Spleen (tissue), 7 donors: ENCODE measurements around the gene PCCA.

Experiments used
- POLR2A ChIP-seq, 3 donors: fragments of 450-650 bp; IDR thresholded peaks; one replicate each; pipeline ENCODE4 v1.5.1; 2017; ENCODE audit warnings: antibody characterized with exemption in 3 of 3, mild to moderate bottlenecking in 1 of 3
- TF ChIP-seq, protein P1 (sequence below), 11 experiments: fragments of 200-600 bp in 7 of 11; fragments of 450-650 bp in 4 of 11; sonication (generic) in 4 of 11; IDR thresholded peaks in 8 of 11; conservative IDR thresholded peaks in 3 of 11; 1 replicate in 7 of 11; 2 replicates in 4 of 11; pipeline versions ENCODE4 v1.4.0 to v1.8.0; 2016 to 2021; ENCODE audit warnings: antibody characterized with exemption in 11 of 11, inconsistent platforms in 4 of 11, mild to moderate bottlenecking in 1 of 11
- donor health status: DM: no; HTN: no; CAD: no; lungs with moderate emphysema.
- donor health status: DM: no; HTN: no; CAD: no.
- donor health status: DM: no; HTN: no; CAD: no.

DNA sequence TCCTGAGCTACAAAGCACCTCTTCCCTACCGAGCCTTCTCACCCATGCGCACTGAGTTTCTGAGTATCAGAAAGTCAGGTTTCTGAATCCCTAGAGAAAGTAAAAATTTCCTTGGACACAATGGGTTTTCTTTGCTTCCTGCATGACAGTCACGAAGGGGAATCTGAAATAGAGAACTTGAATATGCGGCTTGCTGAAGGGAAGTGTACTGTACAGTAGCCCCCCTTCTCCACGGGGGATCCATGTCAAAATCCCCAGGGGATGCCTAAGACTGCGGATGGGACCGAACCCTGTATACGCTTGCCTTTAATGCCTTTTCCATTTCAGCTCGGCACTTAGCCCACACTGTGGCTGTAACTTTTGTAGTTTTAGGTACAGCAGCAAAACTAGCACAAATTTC, 391.8 kb downstream of the PCCA start:
- TF ChIP-seq POLR2A (IDR thresholded peaks at IDR 0.05) = no peak
- TF ChIP-seq, protein P1, sequence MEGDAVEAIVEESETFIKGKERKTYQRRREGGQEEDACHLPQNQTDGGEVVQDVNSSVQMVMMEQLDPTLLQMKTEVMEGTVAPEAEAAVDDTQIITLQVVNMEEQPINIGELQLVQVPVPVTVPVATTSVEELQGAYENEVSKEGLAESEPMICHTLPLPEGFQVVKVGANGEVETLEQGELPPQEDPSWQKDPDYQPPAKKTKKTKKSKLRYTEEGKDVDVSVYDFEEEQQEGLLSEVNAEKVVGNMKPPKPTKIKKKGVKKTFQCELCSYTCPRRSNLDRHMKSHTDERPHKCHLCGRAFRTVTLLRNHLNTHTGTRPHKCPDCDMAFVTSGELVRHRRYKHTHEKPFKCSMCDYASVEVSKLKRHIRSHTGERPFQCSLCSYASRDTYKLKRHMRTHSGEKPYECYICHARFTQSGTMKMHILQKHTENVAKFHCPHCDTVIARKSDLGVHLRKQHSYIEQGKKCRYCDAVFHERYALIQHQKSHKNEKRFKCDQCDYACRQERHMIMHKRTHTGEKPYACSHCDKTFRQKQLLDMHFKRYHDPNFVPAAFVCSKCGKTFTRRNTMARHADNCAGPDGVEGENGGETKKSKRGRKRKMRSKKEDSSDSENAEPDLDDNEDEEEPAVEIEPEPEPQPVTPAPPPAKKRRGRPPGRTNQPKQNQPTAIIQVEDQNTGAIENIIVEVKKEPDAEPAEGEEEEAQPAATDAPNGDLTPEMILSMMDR (IDR thresholded peaks at IDR 0.05 in 8 of 11, conservative IDR thresholded peaks at IDR 0.05 in 3 of 11) = no peak
